HEK293 (cell line): ENCODE data around the gene SYNGR4.

ENCODE experiments used
- BCL6B ChIP-seq: fragments of 450-650 bp; formaldehyde crosslinking; IDR thresholded peaks from 2 replicates; pipeline ENCODE4 v1.5.1; 2017; ENCODE audit warnings: missing biosample characterization, missing genetic modification characterization
- KLF1 ChIP-seq: fragments of 450-650 bp; formaldehyde crosslinking; IDR thresholded peaks from 2 replicates; pipeline ENCODE4 v1.5.1; 2016; ENCODE audit warnings: missing biosample characterization, missing genetic modification characterization
- KLF10 ChIP-seq: fragments of 450-650 bp; IDR thresholded peaks from 2 replicates; pipeline ENCODE4 v1.5.1; 2018; ENCODE audit warnings: missing biosample characterization, mild to moderate bottlenecking, missing genetic modification characterization
- KLF9 ChIP-seq: fragments of 450-650 bp; formaldehyde crosslinking; IDR thresholded peaks from 2 replicates; pipeline ENCODE4 v1.5.1; 2016; ENCODE audit warnings: missing biosample characterization, missing genetic modification characterization, low read depth
- PBX3 ChIP-seq: sonication (generic); formaldehyde crosslinking; IDR thresholded peaks from 2 replicates; pipeline ENCODE4 v1.8.1; 2022; ENCODE audit warnings: mild to moderate bottlenecking, moderate library complexity, missing genetic modification reagents
- SALL2 ChIP-seq: fragments of 450-650 bp; formaldehyde crosslinking; IDR thresholded peaks from 2 replicates; pipeline ENCODE4 v1.5.0; 2017; ENCODE audit warnings: missing biosample characterization, mild to moderate bottlenecking, missing genetic modification characterization, borderline replicate concordance
- SCRT2 ChIP-seq: fragments of 450-650 bp; formaldehyde crosslinking; IDR thresholded peaks from 2 replicates; pipeline ENCODE4 v1.5.1; 2016; ENCODE audit warnings: missing biosample characterization, missing genetic modification characterization
- ZBTB21 ChIP-seq: fragments of 450-650 bp; formaldehyde crosslinking; IDR thresholded peaks from 2 replicates; pipeline ENCODE4 v1.5.1; 2017; ENCODE audit warnings: missing biosample characterization, missing genetic modification characterization
- ZBTB49 ChIP-seq: fragments of 450-650 bp; formaldehyde crosslinking; IDR thresholded peaks from 2 replicates; pipeline ENCODE4 v1.5.1; 2016; ENCODE audit warnings: missing biosample characterization, missing genetic modification characterization, low read depth
- ZFP41 ChIP-seq: fragments of 450-650 bp; formaldehyde crosslinking; IDR thresholded peaks from 2 replicates; pipeline ENCODE4 v1.5.1; 2016; ENCODE audit warnings: missing biosample characterization, missing genetic modification characterization, borderline replicate concordance
- ZNF114 ChIP-seq: fragments of 450-650 bp; formaldehyde crosslinking; IDR thresholded peaks from 2 replicates; pipeline ENCODE4 v1.5.0; 2017; ENCODE audit warnings: missing biosample characterization, missing genetic modification characterization
- ZNF2 ChIP-seq: fragments of 450-650 bp; formaldehyde crosslinking; IDR thresholded peaks from 2 replicates; pipeline ENCODE4 v1.5.1; 2016; ENCODE audit warnings: missing biosample characterization, missing genetic modification characterization
- ZNF248 ChIP-seq: fragments of 450-650 bp; formaldehyde crosslinking; IDR thresholded peaks from 2 replicates; pipeline ENCODE4 v1.5.1; 2017; ENCODE audit warnings: missing biosample characterization, missing genetic modification characterization
- ZNF280D ChIP-seq: fragments of 450-650 bp; formaldehyde crosslinking; IDR thresholded peaks from 2 replicates; pipeline ENCODE4 v1.5.1; 2016; ENCODE audit warnings: missing biosample characterization, missing genetic modification characterization
- ZNF335 ChIP-seq: fragments of 450-650 bp; formaldehyde crosslinking; conservative IDR thresholded peaks from 2 replicates; pipeline ENCODE4 v1.5.1; 2016; ENCODE audit warnings: missing biosample characterization, missing genetic modification characterization
- ZNF350 ChIP-seq: fragments of 450-650 bp; formaldehyde crosslinking; IDR thresholded peaks from 2 replicates; pipeline ENCODE4 v1.5.0; 2017; ENCODE audit warnings: missing biosample characterization, mild to moderate bottlenecking, missing genetic modification characterization
- ZNF449 ChIP-seq: fragments of 450-650 bp; formaldehyde crosslinking; IDR thresholded peaks from 2 replicates; pipeline ENCODE4 v1.5.1; 2017; ENCODE audit warnings: missing biosample characterization, mild to moderate bottlenecking, missing genetic modification characterization, moderate library complexity
- ZNF530 ChIP-seq: fragments of 450-650 bp; formaldehyde crosslinking; IDR thresholded peaks from 2 replicates; pipeline ENCODE4 v1.5.1; 2016; ENCODE audit warnings: low read depth, missing biosample characterization, missing genetic modification characterization
- ZNF558 ChIP-seq: fragments of 450-650 bp; formaldehyde crosslinking; IDR thresholded peaks from 2 replicates; pipeline ENCODE4 v1.5.1; 2016; ENCODE audit warnings: missing biosample characterization, missing genetic modification characterization
- ZNF585B ChIP-seq: fragments of 450-650 bp; formaldehyde crosslinking; IDR thresholded peaks from 2 replicates; pipeline ENCODE4 v1.5.1; 2016; ENCODE audit warnings: missing biosample characterization, missing genetic modification characterization
- ZNF596 ChIP-seq: fragments of 450-650 bp; IDR thresholded peaks from 2 replicates; pipeline ENCODE4 v1.5.0; 2018; ENCODE audit warnings: missing biosample characterization, mild to moderate bottlenecking, missing genetic modification characterization, moderate library complexity
- ZNF600 ChIP-seq: fragments of 450-650 bp; formaldehyde crosslinking; IDR thresholded peaks from 2 replicates; pipeline ENCODE4 v1.5.1; 2016; ENCODE audit warnings: missing biosample characterization, missing genetic modification characterization
- ZNF76 ChIP-seq: fragments of 450-650 bp; formaldehyde crosslinking; IDR thresholded peaks from 2 replicates; pipeline ENCODE4; 2016; ENCODE audit warnings: low read depth, missing biosample characterization, missing genetic modification characterization, borderline replicate concordance
- ZNF768 ChIP-seq: fragments of 450-650 bp; formaldehyde crosslinking; IDR thresholded peaks from 2 replicates; pipeline ENCODE4 v1.5.1; 2018; ENCODE audit warnings: missing biosample characterization, mild to moderate bottlenecking, missing genetic modification characterization
- TF ChIP-seq, protein P1 (sequence below): fragments of 450-650 bp; formaldehyde crosslinking; IDR thresholded peaks from 2 replicates; pipeline ENCODE4 v1.5.1; 2016; ENCODE audit warnings: missing biosample characterization, missing genetic modification characterization
- TF ChIP-seq, protein P2 (sequence below): fragments of 450-650 bp; formaldehyde crosslinking; IDR thresholded peaks from 2 replicates; pipeline ENCODE4 v1.5.1; 2017; ENCODE audit warnings: missing biosample characterization, missing genetic modification characterization

Gene SYNGR4

GRCh38 chr19:48330012-48330681, 34.0 kb upstream of the SYNGR4 start (continued):
- TF ChIP-seq PBX3 (CRISPR knock-in tag): no peak
- no peak for TF ChIP-seq ZBTB49 (tag by site-specific recombination)
- TF ChIP-seq ZNF558 (tag by site-specific recombination): no peak
- TF ChIP-seq ZNF335 (tag by site-specific recombination): peak; percentile 95
- TF ChIP-seq, protein P1, sequence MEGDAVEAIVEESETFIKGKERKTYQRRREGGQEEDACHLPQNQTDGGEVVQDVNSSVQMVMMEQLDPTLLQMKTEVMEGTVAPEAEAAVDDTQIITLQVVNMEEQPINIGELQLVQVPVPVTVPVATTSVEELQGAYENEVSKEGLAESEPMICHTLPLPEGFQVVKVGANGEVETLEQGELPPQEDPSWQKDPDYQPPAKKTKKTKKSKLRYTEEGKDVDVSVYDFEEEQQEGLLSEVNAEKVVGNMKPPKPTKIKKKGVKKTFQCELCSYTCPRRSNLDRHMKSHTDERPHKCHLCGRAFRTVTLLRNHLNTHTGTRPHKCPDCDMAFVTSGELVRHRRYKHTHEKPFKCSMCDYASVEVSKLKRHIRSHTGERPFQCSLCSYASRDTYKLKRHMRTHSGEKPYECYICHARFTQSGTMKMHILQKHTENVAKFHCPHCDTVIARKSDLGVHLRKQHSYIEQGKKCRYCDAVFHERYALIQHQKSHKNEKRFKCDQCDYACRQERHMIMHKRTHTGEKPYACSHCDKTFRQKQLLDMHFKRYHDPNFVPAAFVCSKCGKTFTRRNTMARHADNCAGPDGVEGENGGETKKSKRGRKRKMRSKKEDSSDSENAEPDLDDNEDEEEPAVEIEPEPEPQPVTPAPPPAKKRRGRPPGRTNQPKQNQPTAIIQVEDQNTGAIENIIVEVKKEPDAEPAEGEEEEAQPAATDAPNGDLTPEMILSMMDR (tag by site-specific recombination): peak; percentile 75
- TF ChIP-seq ZNF530 (tag by site-specific recombination): no peak
- TF ChIP-seq ZNF768 (tag by site-specific recombination): no peak
- TF ChIP-seq ZNF449 (tag by site-specific recombination): no peak
- TF ChIP-seq ZNF248 (tag by site-specific recombination): no peak
- TF ChIP-seq ZBTB21 (tag by site-specific recombination): peak; percentile 78
- TF ChIP-seq BCL6B (tag by site-specific recombination): no peak
- TF ChIP-seq KLF1 (tag by site-specific recombination): peak; percentile 54
- peak; percentile 95 for TF ChIP-seq ZNF76 (tag by site-specific recombination)
- TF ChIP-seq ZNF2 (tag by site-specific recombination): 0 out of 2 replicates have a peak, but pooled peaks have one; percentile 24
- TF ChIP-seq, protein P2, sequence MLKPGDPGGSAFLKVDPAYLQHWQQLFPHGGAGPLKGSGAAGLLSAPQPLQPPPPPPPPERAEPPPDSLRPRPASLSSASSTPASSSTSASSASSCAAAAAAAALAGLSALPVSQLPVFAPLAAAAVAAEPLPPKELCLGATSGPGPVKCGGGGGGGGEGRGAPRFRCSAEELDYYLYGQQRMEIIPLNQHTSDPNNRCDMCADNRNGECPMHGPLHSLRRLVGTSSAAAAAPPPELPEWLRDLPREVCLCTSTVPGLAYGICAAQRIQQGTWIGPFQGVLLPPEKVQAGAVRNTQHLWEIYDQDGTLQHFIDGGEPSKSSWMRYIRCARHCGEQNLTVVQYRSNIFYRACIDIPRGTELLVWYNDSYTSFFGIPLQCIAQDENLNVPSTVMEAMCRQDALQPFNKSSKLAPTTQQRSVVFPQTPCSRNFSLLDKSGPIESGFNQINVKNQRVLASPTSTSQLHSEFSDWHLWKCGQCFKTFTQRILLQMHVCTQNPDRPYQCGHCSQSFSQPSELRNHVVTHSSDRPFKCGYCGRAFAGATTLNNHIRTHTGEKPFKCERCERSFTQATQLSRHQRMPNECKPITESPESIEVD: no peak
- TF ChIP-seq SALL2 (tag by site-specific recombination): no peak
- peak; percentile 70 for TF ChIP-seq SCRT2 (tag by site-specific recombination)
- no peak for TF ChIP-seq ZFP41 (tag by site-specific recombination)
- no peak for TF ChIP-seq ZNF114 (tag by site-specific recombination)
- no peak for TF ChIP-seq ZNF585B (tag by site-specific recombination)
- peak; percentile 78 for TF ChIP-seq KLF9 (tag by site-specific recombination)
- TF ChIP-seq ZNF596 (tag by site-specific recombination): no peak
- TF ChIP-seq ZNF600 (tag by site-specific recombination): no peak
- TF ChIP-seq ZNF350 (tag by site-specific recombination): no peak
- TF ChIP-seq KLF10: no peak
- TF ChIP-seq ZNF280D (tag by site-specific recombination): no peak
